Stomach (tissue), 4 donors: Measurements from ENCODE around the gene CBFB.

Experiments
- EP300 ChIP-seq: sonication (generic); formaldehyde crosslinking; IDR thresholded peaks from one replicate; pipeline ENCODE4 v1.6.1; 2017; ENCODE audit warnings: antibody characterized with exemption
- POLR2A ChIP-seq, 4 donors: fragments of 450-650 bp; IDR thresholded peaks; one replicate each; pipeline ENCODE4 v1.6.1; 2016; ENCODE audit warnings: antibody characterized with exemption in 4 of 4, control low read depth in 2 of 4, mild to moderate bottlenecking in 1 of 4, moderate library complexity in 1 of 4
- TF ChIP-seq, protein P1 (sequence below), 7 experiments: fragments of 450-650 bp in 4 of 7; fragments of 200-600 bp in 3 of 7; sonication (generic) in 3 of 7; IDR thresholded peaks; one replicate each; pipeline ENCODE4 v1.5.1; 2016 to 2019; ENCODE audit warnings: antibody characterized with exemption in 7 of 7, control low read depth in 2 of 7, mild to moderate bottlenecking in 1 of 7

- TF ChIP-seq, protein P1, sequence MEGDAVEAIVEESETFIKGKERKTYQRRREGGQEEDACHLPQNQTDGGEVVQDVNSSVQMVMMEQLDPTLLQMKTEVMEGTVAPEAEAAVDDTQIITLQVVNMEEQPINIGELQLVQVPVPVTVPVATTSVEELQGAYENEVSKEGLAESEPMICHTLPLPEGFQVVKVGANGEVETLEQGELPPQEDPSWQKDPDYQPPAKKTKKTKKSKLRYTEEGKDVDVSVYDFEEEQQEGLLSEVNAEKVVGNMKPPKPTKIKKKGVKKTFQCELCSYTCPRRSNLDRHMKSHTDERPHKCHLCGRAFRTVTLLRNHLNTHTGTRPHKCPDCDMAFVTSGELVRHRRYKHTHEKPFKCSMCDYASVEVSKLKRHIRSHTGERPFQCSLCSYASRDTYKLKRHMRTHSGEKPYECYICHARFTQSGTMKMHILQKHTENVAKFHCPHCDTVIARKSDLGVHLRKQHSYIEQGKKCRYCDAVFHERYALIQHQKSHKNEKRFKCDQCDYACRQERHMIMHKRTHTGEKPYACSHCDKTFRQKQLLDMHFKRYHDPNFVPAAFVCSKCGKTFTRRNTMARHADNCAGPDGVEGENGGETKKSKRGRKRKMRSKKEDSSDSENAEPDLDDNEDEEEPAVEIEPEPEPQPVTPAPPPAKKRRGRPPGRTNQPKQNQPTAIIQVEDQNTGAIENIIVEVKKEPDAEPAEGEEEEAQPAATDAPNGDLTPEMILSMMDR (IDR thresholded peaks at IDR 0.05): no peak
- TF ChIP-seq EP300 (no peak), POLR2A (IDR thresholded peaks at IDR 0.05) (no peak)
Measured at GRCh38 chr16:67077871-67078270, 48.9 kb downstream of the CBFB start.
